Mesenchymal stem cell (in vitro differentiated cells and primary cell): ENCODE results near the gene SLC25A36.

Source experiments
- DNase-seq: peaks from one replicate; pipeline ENCODE4 v3.0.0-alpha.2; 2013
- H2AFZ ChIP-seq: one replicate; pipeline ENCODE4 v1.6.1; 2013; ENCODE audit warnings: low read depth, mild to moderate bottlenecking, control low read depth, inconsistent platforms, low read length, moderate library complexity
- H2AK5ac ChIP-seq: 2 replicates; pipeline ENCODE4 v1.6.1; 2013; ENCODE audit warnings: low read length, moderate library complexity, mild to moderate bottlenecking, inconsistent platforms; ENCODE audit not compliant: severe bottlenecking
- H2BK120ac ChIP-seq: one replicate; pipeline ENCODE4 v1.6.1; 2013; ENCODE audit warnings: low read depth, mild to moderate bottlenecking, inconsistent platforms, low read length, moderate library complexity
- H2BK12ac ChIP-seq, 2 experiments: one replicate each; pipeline ENCODE4 v1.6.1; 2013; ENCODE audit warnings: inconsistent platforms in 2 of 2, low read length in 2 of 2, mild to moderate bottlenecking in 2 of 2, moderate library complexity in 2 of 2, control low read depth in 1 of 2
- H2BK15ac ChIP-seq: one replicate; pipeline ENCODE4 v1.6.1; 2013; ENCODE audit warnings: mild to moderate bottlenecking, low read depth, inconsistent platforms; ENCODE audit not compliant: poor library complexity, severe bottlenecking
- H2BK5ac ChIP-seq: 2 replicates; pipeline ENCODE4 v1.6.1; 2013; ENCODE audit warnings: low read depth, mild to moderate bottlenecking, low read length, control low read depth, inconsistent platforms; ENCODE audit not compliant: poor library complexity, severe bottlenecking
- H3K14ac ChIP-seq, 2 experiments: one replicate each; pipeline ENCODE4 v1.6.1; 2013; ENCODE audit warnings: inconsistent platforms in 2 of 2, low read length in 2 of 2, control low read depth in 1 of 2, mild to moderate bottlenecking in 1 of 2, moderate library complexity in 1 of 2
- H3K18ac ChIP-seq, 2 experiments: one replicate each; pipeline ENCODE4 v1.6.1; 2013; ENCODE audit warnings: inconsistent platforms in 2 of 2, low read length in 2 of 2, control low read depth in 1 of 2, low read depth in 1 of 2, mild to moderate bottlenecking in 1 of 2
- H3K23ac ChIP-seq, 2 experiments: one replicate each; pipeline ENCODE4 v1.6.1; 2013; ENCODE audit warnings: inconsistent platforms in 2 of 2, low read length in 2 of 2, mild to moderate bottlenecking in 2 of 2, moderate library complexity in 2 of 2, control low read depth in 1 of 2
- H3K27ac ChIP-seq: 2 replicates; pipeline ENCODE4 v1.5.1; 2013; ENCODE audit warnings: mild to moderate bottlenecking, moderate library complexity, low read length, control low read depth, inconsistent platforms; ENCODE audit not compliant: poor library complexity, severe bottlenecking
- H3K27me3 ChIP-seq, 2 experiments: 2 replicates each; pipeline versions ENCODE4 v1.6.1 to v1.7.0; 2013; ENCODE audit warnings: low read length in 2 of 2, mild to moderate bottlenecking in 2 of 2, moderate library complexity in 2 of 2, control low read depth in 1 of 2, inconsistent platforms in 1 of 2; ENCODE audit not compliant: control insufficient read depth in 1 of 2, insufficient read depth in 1 of 2
- H3K36me3 ChIP-seq, 2 experiments: 2 replicates each; pipeline versions ENCODE4 v1.6.1 to v1.7.0; 2013; ENCODE audit warnings: low read length in 2 of 2, control low read depth in 1 of 2, inconsistent platforms in 1 of 2, low read depth in 1 of 2, mild to moderate bottlenecking in 1 of 2; ENCODE audit not compliant: insufficient read depth in 2 of 2, control insufficient read depth in 1 of 2
- H3K4ac ChIP-seq, 2 experiments: one replicate each; pipeline ENCODE4 v1.6.1; 2013; ENCODE audit warnings: inconsistent platforms in 2 of 2, low read length in 2 of 2, mild to moderate bottlenecking in 2 of 2, moderate library complexity in 2 of 2, control low read depth in 1 of 2, low read depth in 1 of 2
- H3K4me1 ChIP-seq: 2 replicates; pipeline ENCODE4 v1.6.1; 2013; ENCODE audit warnings: low read depth, low read length, control low read depth; ENCODE audit not compliant: control insufficient read depth, insufficient read depth
- H3K4me2 ChIP-seq: 2 replicates; pipeline ENCODE4 v1.6.1; 2013; ENCODE audit warnings: low read length, mild to moderate bottlenecking, inconsistent platforms; ENCODE audit not compliant: poor library complexity, severe bottlenecking
- H3K4me3 ChIP-seq, 2 experiments: 2 replicates each; pipeline versions ENCODE4 v1.5.1 to v1.7.0; 2013; ENCODE audit warnings: low read length in 2 of 2, mild to moderate bottlenecking in 2 of 2, control low read depth in 1 of 2, low read depth in 1 of 2; ENCODE audit not compliant: insufficient read depth in 1 of 2
- H3K79me1 ChIP-seq: replicated peaks from 2 replicates; pipeline ENCODE4 v1.6.1; 2013; ENCODE audit warnings: mild to moderate bottlenecking, control low read depth, low read length, inconsistent platforms; ENCODE audit not compliant: poor library complexity, severe bottlenecking
- H3K9ac ChIP-seq: 2 replicates; pipeline ENCODE4 v1.7.0; 2013; ENCODE audit warnings: mild to moderate bottlenecking, low read length, moderate library complexity
- H3K9me3 ChIP-seq: 2 replicates; pipeline ENCODE4 v1.7.0; 2013; ENCODE audit warnings: mild to moderate bottlenecking, low read length; ENCODE audit not compliant: control insufficient read depth
- H4K8ac ChIP-seq: one replicate; pipeline ENCODE4 v1.6.1; 2013; ENCODE audit warnings: inconsistent platforms, mild to moderate bottlenecking, low read length, moderate library complexity
- H4K91ac ChIP-seq: one replicate; pipeline ENCODE4 v1.6.1; 2013; ENCODE audit warnings: mild to moderate bottlenecking, low read length, inconsistent platforms
- WGBS: methylation state at CpG from one replicate; pipeline ENCODE4 v1.1.7; 2013; ENCODE audit warnings: mixed read lengths; 5-methylcytosine and 5-hydroxymethylcytosine counted together

Gene SLC25A36

DNA sequence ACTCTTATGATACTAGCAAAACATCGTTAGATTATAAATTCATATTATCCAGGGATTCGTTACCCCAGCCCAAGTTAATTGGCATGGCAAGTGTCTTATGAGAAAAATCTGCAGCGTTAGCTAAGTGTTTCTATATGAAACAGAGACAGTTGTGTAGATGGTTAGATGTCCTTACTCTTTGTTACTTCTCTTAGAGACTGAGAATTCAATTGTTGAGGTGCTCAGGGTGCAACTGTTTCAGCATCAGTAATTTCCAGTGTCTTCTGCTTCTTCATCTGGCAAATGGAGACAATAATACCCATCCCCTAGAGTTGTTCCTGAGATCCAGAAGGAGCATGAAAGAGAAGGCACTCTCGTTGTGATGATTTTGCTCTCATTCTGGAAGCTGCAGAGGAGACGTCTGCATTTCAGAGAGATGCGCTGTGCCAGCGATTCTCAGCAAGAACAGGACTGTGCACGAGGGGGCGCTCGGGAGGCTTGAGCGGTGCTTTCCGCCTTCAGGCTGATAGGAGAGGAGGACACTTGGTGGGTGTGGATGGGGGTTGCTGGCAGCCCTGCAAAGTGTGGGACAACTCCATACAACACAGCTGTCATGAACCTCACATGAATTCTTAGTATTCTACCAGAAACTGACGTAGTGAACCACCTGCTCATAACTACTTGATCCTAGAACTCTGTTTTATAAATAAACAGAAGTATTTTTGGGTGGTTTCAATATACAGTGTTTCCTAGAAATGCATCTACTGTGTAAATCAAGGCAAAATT is 69.8 kb downstream of the SLC25A36 start:
- H2AK5ac ChIP-seq = no peak overlapping the region
- H3K4me1 ChIP-seq = no peaks in the 10 kb centered on the region
- peak; percentile 66 for DNase-seq
- no peak overlapping the region for H3K23ac ChIP-seq
- no peak overlapping the region for H3K4me2 ChIP-seq
- no peak overlapping the region for H2AFZ ChIP-seq
- WGBS = 13% methylated on average over 11 of the region's 13 CpGs
- H2BK5ac ChIP-seq = no peak overlapping the region
- no peak overlapping the region for H4K91ac ChIP-seq
- H3K9ac ChIP-seq = no peak overlapping the region
- no peaks in the 10 kb centered on the region for H3K9me3 ChIP-seq
- no peaks in the 10 kb centered on the region for H3K79me1 ChIP-seq
- H4K8ac ChIP-seq = no peak overlapping the region
- no peak overlapping the region for H3K14ac ChIP-seq
- H3K4me3 ChIP-seq = no peak overlapping the region
- H3K4ac ChIP-seq = no peak overlapping the region
- H3K36me3 ChIP-seq = no peaks in the 10 kb centered on the region
- H3K27ac ChIP-seq = no peak overlapping the region
- no peak overlapping the region for H2BK12ac ChIP-seq
- peaks cover 13 to 17% of the 10 kb centered on the region in 2 experiments for H3K27me3 ChIP-seq
- no peak overlapping the region for H2BK15ac ChIP-seq
- H3K18ac ChIP-seq = no peak overlapping the region
- no peak overlapping the region for H2BK120ac ChIP-seq

DNA sequence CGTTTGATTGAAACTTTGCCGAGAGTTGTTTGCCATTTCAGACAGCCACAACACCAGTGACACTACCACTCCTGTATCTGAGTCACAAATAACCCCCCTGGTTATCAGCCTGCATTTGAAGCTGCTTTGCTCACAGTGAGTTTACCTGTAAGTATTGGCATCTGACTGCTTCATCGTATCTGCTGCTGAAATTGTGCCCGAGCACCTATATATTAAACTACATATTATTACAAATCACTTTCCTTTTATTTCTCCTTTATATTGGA is 70.3 kb downstream of the SLC25A36 start:
- Histone ChIP-seq H3K4ac (no peak overlapping the region), H3K27me3 (peaks cover 13 to 17% of the 10 kb centered on the region in 2 experiments), H3K9ac (no peak overlapping the region), H3K9me3 (no peaks in the 10 kb centered on the region), H2BK120ac (no peak overlapping the region), H2AFZ (no peak overlapping the region), H2BK5ac (no peak overlapping the region), H3K4me3 (no peak overlapping the region), H3K79me1 (no peaks in the 10 kb centered on the region), H3K14ac (no peak overlapping the region), H3K18ac (no peak overlapping the region), H2BK12ac (no peak overlapping the region), H4K8ac (no peak overlapping the region), H3K4me1 (no peaks in the 10 kb centered on the region), H4K91ac (no peak overlapping the region), H2BK15ac (no peak overlapping the region), H3K27ac (no peak overlapping the region), H2AK5ac (no peak overlapping the region), H3K4me2 (no peak overlapping the region), H3K36me3 (no peaks in the 10 kb centered on the region), H3K23ac (no peak overlapping the region)
- WGBS = 53% methylated on average over 3 of the region's 4 CpGs
- DNase-seq = no peak

DNA sequence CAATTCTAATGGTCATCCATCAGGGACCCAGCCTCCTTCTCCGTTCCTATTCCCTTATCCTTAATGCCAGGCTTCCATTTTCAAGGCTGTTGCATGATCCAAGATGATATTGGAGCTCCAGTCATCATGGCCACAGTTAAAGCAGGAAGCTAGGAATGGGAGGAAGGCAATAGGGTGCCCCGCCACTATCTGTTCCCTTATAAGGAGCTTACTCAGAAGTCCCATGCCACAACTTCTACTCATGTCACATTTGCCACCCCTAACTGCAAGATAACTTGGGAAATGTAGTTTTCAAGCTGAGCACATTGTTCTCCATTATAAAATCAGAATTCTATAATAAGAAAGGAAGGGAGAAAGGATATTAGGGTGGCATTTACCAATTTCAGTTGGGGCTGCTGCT is 70.9 kb downstream of the SLC25A36 start:
- no peak overlapping the region for H4K8ac ChIP-seq
- no peak overlapping the region for H4K91ac ChIP-seq
- H2AK5ac ChIP-seq = no peak overlapping the region
- no peak overlapping the region for H3K18ac ChIP-seq
- H3K4me1 ChIP-seq = no peaks in the 10 kb centered on the region
- no peak overlapping the region for H3K4ac ChIP-seq
- 83% methylated on average over 1 of the region's 2 CpGs for WGBS
- H3K23ac ChIP-seq = no peak overlapping the region
- no peaks in the 10 kb centered on the region for H3K36me3 ChIP-seq
- no peak overlapping the region for H3K9ac ChIP-seq
- H3K27ac ChIP-seq = no peak overlapping the region
- H2BK5ac ChIP-seq = no peak overlapping the region
- no peak for DNase-seq
- no peak overlapping the region for H3K14ac ChIP-seq
- H3K27me3 ChIP-seq = peaks cover 13 to 17% of the 10 kb centered on the region in 2 experiments
- no peak overlapping the region for H2AFZ ChIP-seq
- no peak overlapping the region for H2BK12ac ChIP-seq
- H3K79me1 ChIP-seq = no peaks in the 10 kb centered on the region
- H3K4me2 ChIP-seq = no peak overlapping the region
- no peak overlapping the region for H2BK120ac ChIP-seq
- no peak overlapping the region for H3K4me3 ChIP-seq
- H3K9me3 ChIP-seq = no peaks in the 10 kb centered on the region
- no peak overlapping the region for H2BK15ac ChIP-seq

DNA sequence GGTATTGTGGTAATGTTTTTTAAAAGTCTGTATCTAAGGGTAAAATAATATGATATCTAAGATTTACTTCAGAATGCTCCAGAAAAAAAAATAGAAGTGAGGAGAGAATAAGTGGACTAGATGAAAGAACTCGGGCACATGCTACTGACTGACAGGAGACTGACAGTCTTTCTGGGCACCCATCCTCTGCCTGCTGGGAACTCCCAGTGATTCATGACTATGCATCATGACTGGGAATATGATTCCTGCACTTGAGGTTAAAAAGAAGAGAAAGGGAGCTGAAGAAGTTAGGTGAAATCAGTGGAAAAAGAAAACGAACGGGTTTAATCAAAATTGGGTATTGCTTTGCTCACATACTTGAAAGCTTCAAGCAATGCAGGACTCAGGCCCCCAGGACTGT is 73.8 kb downstream of the SLC25A36 start:
- Histone ChIP-seq H3K36me3 (no peaks in the 10 kb centered on the region), H3K4me1 (no peaks in the 10 kb centered on the region), H3K4me2 (no peak overlapping the region), H3K23ac (no peak overlapping the region), H4K91ac (no peak overlapping the region), H2AK5ac (no peak overlapping the region), H3K27ac (no peak overlapping the region), H3K9ac (no peak overlapping the region), H3K4me3 (no peak overlapping the region), H3K14ac (no peak overlapping the region), H2BK5ac (no peak overlapping the region), H3K79me1 (no peaks in the 10 kb centered on the region), H2BK12ac (no peak overlapping the region), H3K4ac (no peak overlapping the region), H3K27me3 (peaks cover 12 to 13% of the 10 kb centered on the region in 2 experiments), H2AFZ (no peak overlapping the region), H3K9me3 (no peaks in the 10 kb centered on the region), H2BK15ac (no peak overlapping the region), H2BK120ac (no peak overlapping the region), H4K8ac (no peak overlapping the region), H3K18ac (no peak overlapping the region)
- WGBS = 76% methylated on average over 3 of the region's 3 CpGs
- no peak for DNase-seq
